ENCODE data around the gene ARPP21. TPM values are rescaled to one million over a fixed set of nuclear protein-coding genes. Genes with fewer than 3 reads are reported as not detected.

Gene ARPP21
- total RNA-seq, 1 experiment from 2014 or later = not detected

- BruUV-seq (replicated peaks) = no TSS peak
- H3K4me1 ChIP-seq (ENCODE audit: insufficient read depth, low read length) = no peaks in the 10 kb centered on the region
- ChIA-PET CTCF (no interaction called here), POLR2A (ENCODE audit: unreplicated experiment) (no interaction called here)
- H3K27ac ChIP-seq (ENCODE audit: low read length) = no peak overlapping the region
- ATAC-seq (no peak), DNase-seq (no peak)
- no peaks in the 10 kb centered on the region for H3K79me2 ChIP-seq (ENCODE audit: low read length)
- no peaks in the 10 kb centered on the region for H4K20me1 ChIP-seq (ENCODE audit: low read length)
- H2AFZ ChIP-seq (ENCODE audit: low read length) = no peak overlapping the region
- H3F3A ChIP-seq (ENCODE audit: low read length, unreplicated experiment) = no peaks in the 10 kb centered on the region
- TF ChIP-seq, protein P1, sequence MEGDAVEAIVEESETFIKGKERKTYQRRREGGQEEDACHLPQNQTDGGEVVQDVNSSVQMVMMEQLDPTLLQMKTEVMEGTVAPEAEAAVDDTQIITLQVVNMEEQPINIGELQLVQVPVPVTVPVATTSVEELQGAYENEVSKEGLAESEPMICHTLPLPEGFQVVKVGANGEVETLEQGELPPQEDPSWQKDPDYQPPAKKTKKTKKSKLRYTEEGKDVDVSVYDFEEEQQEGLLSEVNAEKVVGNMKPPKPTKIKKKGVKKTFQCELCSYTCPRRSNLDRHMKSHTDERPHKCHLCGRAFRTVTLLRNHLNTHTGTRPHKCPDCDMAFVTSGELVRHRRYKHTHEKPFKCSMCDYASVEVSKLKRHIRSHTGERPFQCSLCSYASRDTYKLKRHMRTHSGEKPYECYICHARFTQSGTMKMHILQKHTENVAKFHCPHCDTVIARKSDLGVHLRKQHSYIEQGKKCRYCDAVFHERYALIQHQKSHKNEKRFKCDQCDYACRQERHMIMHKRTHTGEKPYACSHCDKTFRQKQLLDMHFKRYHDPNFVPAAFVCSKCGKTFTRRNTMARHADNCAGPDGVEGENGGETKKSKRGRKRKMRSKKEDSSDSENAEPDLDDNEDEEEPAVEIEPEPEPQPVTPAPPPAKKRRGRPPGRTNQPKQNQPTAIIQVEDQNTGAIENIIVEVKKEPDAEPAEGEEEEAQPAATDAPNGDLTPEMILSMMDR (conservative IDR thresholded peaks at IDR 0.05; ENCODE audit: low read depth, low read length) = no peak
- no peak for TF ChIP-seq EZH2phosphoT487 (IDR thresholded peaks at IDR 0.05; ENCODE audit: borderline replicate concordance, low read length)
- no peak for TF ChIP-seq EZH2 (IDR thresholded peaks at IDR 0.05; ENCODE audit: low read length, unreplicated experiment)
- intact Hi-C loops (cut with micrococcal nuclease) = no loop called here
- no peaks in the 10 kb centered on the region for H3K9me2 ChIP-seq (replicated peaks; ENCODE audit: low read length)
- no peak overlapping the region for H3K9ac ChIP-seq (ENCODE audit: low read length)
- H3K36me3 ChIP-seq (ENCODE audit: low read depth, low read length) = no peaks in the 10 kb centered on the region
- H3K4me3 ChIP-seq (ENCODE audit: low read length) = no peak overlapping the region
- H3K9me3 ChIP-seq (ENCODE audit: low read length) = no peaks in the 10 kb centered on the region
- H3K4me2 ChIP-seq (ENCODE audit: low read length) = no peak overlapping the region
- 0 out of 2 replicates have a peak, but pooled peaks cover 7% of the 10 kb centered on the region for H3K27me3 ChIP-seq (ENCODE audit: low read length)
Measured at GRCh38 chr3:35737527-35737926, 98.2 kb downstream of the ARPP21 start.

GRCh38 chr3:35737934-35738706 lies 98.8 kb downstream of the ARPP21 start:
- intact Hi-C loops (cut with micrococcal nuclease) = no loop called here
- no TSS peak for BruUV-seq (replicated peaks)
- CTCF ChIA-PET = no interaction called here

More at GRCh38 chr3:35737934-35738706, 98.8 kb downstream of the ARPP21 start:
- Histone ChIP-seq H3F3A (ENCODE audit: low read length, unreplicated experiment) (no peaks in the 10 kb centered on the region), H4K20me1 (ENCODE audit: low read length) (no peaks in the 10 kb centered on the region), H3K27ac (ENCODE audit: low read length) (no peak overlapping the region), H3K4me3 (ENCODE audit: low read length) (no peak overlapping the region), H3K9me3 (ENCODE audit: low read length) (no peaks in the 10 kb centered on the region), H3K4me2 (ENCODE audit: low read length) (no peak overlapping the region), H2AFZ (ENCODE audit: low read length) (no peak overlapping the region), H3K4me1 (ENCODE audit: insufficient read depth, low read length) (no peaks in the 10 kb centered on the region), H3K9me2 (replicated peaks; ENCODE audit: low read length) (no peaks in the 10 kb centered on the region), H3K27me3 (ENCODE audit: low read length) (0 out of 2 replicates have a peak, but pooled peaks cover 7% of the 10 kb centered on the region), H3K79me2 (ENCODE audit: low read length) (no peaks in the 10 kb centered on the region), H3K9ac (ENCODE audit: low read length) (no peak overlapping the region), H3K36me3 (ENCODE audit: low read depth, low read length) (no peaks in the 10 kb centered on the region)
- TF ChIP-seq EZH2 (IDR thresholded peaks at IDR 0.05; ENCODE audit: low read length, unreplicated experiment) (no peak), EZH2phosphoT487 (IDR thresholded peaks at IDR 0.05; ENCODE audit: borderline replicate concordance, low read length) (no peak)
- TF ChIP-seq, protein P1 (conservative IDR thresholded peaks at IDR 0.05; ENCODE audit: low read depth, low read length) = no peak
- no peak for DNase-seq
- POLR2A ChIA-PET (ENCODE audit: unreplicated experiment) = no interaction called here
- no peak for ATAC-seq
